GM19239 (cell line): ENCODE results near the gene TBL1Y.
"Not testable (repeated sequence)": the region's sequence is repeated elsewhere in the genome, so short reads cannot be mapped to it uniquely, and the experiment has no call there.

Experiments
- DNase-seq: peaks from one replicate; pipeline ENCODE4 v3.0.0; 2011; ENCODE audit warnings: low spot score; ENCODE audit not compliant: insufficient read length
- FAIRE-seq: peaks from 2 replicates; lab custom pipeline; 2011; peaks lifted over from hg19 to GRCh38; lab: Jason Lieb, UNC

Gene TBL1Y

DNA sequence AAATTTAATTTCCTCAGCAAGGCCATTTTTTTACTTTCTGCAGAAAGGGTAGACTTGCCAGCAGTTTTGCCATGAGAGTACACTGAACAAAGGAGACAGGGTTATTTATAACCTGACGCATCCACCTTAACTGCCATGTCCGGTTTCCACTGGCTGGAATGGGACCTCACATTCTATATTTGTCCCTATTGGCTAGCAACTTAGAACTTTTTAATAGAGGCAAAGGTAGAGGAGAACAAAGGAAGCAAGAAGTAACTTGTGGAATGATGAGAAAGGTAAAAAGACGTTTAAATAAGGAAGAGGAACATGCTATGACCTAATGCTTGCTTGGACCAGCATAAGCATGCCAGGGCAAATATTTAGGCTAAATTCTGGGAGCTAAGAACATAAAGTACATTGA is 142.0 kb downstream of the TBL1Y start:
- FAIRE-seq, DNase-seq: not testable (repeated sequence)

- FAIRE-seq, result no peak
- no peak for DNase-seq
These were observed 146.4 kb downstream of the TBL1Y start for GRCh38 chrY:7056886-7057285.

- no peak for FAIRE-seq
These were observed 168.2 kb downstream of the TBL1Y start for GRCh38 chrY:7078725-7079124.

DNA sequence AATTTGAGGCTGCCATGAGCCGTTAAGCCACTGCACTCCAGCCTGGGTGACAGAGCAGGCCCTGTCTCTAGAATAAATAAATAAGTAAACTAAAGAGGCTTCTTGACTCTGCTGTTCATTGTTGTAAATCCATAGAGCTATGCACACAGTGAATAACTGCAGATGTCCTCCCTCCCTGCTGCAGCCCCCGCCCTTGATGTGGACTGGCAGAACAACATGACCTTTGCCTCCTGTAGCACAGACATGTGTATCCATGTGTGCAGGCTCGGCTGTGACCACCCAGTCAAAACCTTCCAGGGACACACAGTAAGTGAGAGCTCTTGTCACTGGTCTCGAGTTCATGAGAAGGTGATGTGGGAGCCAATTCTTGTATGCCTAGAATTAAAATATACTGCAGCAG is 170.1 kb downstream of the TBL1Y start:
- FAIRE-seq, DNase-seq: not testable (repeated sequence)

More at GRCh38 chrY:7078725-7079124, 168.2 kb downstream of the TBL1Y start:
- no peak for DNase-seq

DNA sequence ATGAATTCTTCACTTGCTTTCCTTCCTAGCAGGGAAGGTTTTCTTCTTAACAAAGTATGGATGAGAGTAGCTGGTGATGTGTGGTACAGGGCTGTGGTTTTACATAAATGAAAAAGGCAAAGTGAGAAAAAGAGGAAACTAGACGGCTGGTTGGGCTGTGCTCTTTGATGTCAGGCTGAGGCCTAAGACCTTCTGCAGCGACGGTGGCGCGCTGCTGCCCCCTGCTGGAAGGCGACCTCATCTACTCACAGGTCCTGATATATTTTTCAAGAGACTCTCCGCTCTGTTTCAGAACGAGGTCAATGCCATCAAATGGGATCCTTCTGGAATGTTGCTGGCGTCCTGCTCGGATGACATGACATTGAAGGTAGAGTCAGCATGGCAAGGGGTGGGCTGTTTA is 175.1 kb downstream of the TBL1Y start:
- peak; percentile 31 for DNase-seq
- no peak for FAIRE-seq

DNA sequence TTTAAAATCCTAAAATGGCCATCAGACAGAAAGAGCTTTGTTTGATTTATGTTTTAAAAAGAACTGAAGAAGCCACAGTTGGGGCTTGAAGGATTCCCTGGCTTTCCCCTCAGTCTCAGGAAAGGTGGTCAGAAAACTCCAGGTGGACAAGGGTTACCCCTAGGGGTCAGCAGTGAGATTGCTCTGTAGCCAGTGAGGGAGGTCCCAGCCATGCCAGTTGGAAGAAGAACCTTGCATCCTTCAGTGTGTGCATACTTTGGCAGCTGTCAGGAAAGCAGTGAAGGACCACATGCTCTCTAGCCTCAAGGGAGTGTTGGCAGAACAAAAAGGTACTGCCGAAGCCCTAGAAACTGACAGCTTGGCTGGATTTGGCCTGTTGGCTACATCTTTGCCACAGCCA is 182.3 kb downstream of the TBL1Y start:
- FAIRE-seq (no peak), DNase-seq (no peak)

GRCh38 chrY:7094365-7094764 is 183.9 kb downstream of the TBL1Y start:
- no peak for FAIRE-seq

GRCh38 chrY:7097021-7097420 is 186.5 kb downstream of the TBL1Y start:
- FAIRE-seq, result no peak
- DNase-seq, result no peak

More at GRCh38 chrY:7094365-7094764, 183.9 kb downstream of the TBL1Y start:
- DNase-seq, result no peak

DNA sequence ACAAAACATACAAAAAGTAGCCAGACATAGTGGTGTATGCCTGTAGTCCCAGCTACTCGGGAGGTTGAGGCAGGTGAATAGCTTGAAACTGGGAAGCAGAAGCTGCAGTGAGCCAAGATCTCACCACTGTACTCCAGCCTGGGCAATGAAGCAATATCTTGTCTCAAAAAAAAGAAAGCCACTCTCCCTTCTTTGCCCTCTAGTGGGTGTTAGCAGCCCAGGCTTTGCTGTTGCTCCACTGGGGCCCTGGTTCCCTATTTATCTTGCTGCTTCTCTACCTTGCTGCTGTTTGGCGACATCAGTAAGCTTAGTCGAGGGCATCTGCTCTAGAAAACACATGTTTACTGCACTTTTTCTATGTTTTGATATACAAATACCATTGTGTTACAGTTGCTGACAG is 189.2 kb downstream of the TBL1Y start:
- DNase-seq (no peak), FAIRE-seq (no peak)

DNA sequence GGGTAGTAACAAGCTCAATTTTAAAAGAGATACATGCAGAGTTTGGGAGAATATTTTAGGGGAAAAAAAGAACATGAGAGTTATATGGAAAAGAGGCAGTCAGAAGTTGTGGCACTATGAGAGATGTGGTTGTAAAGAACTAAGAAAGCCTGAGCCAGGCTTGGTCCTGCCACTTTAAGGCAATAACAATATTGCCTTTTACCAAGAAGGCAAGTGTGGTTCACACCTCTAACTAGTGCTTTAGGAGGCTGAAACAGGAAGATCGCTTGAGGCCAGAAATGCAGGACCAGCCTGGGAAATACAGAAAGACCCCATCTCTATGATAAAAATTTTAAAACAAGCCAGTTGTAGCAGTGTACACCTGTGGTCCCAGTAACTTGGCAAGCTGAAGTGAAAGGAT is 192.2 kb downstream of the TBL1Y start:
- FAIRE-seq, result no peak
- DNase-seq, result no peak

- no peak for DNase-seq
- no peak for FAIRE-seq
These were observed 196.7 kb downstream of the TBL1Y start for GRCh38 chrY:7107179-7107578.

- FAIRE-seq (no peak), DNase-seq (no peak)
These were observed 199.6 kb downstream of the TBL1Y start for GRCh38 chrY:7110086-7110485.

- FAIRE-seq (no peak), DNase-seq (no peak)
These were observed 205.4 kb downstream of the TBL1Y start for GRCh38 chrY:7115871-7116270.

- no peak for DNase-seq
- no peak for FAIRE-seq
These were observed 211.7 kb downstream of the TBL1Y start for GRCh38 chrY:7122202-7122601.

GRCh38 chrY:7125136-7126056 is 214.9 kb downstream of the TBL1Y start:
- DNase-seq (no peak), FAIRE-seq (no peak)

DNA sequence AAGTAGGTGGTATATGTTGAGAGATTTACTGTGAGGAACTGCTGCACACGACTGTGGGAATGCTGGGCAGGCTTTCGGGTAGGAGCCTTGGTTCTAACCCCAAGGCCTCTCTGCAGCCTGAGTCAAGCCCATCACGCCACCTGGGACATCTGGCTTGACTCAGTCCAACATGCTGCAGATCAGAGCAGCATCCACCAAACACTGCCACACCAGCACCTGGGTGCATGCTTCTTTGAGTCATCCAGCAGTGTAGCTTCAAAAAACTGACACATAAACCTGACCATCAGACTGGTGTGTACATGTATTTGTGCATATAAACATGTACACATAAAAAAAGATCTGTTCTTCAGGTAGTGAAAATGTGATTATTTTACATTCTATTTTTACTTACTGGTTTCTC is 217.7 kb downstream of the TBL1Y start:
- FAIRE-seq, result no peak

More for the DNA sequence above, 217.7 kb downstream of the TBL1Y start:
- DNase-seq, result no peak
